Epithelial cell of esophagus (primary cell): Measurements from ENCODE around the gene TASOR2.

Experiments used
- DNase-seq: peaks from one replicate; pipeline ENCODE4 v3.0.0; 2010; ENCODE audit warnings: low read depth
- H3K4me3 ChIP-seq: 2 replicates; pipeline ENCODE4 v1.5.1; 2011; ENCODE audit warnings: mild to moderate bottlenecking, low read length, control low read depth
- CTCF ChIP-seq: IDR thresholded peaks from 2 replicates; pipeline ENCODE4 v1.5.1; 2011; ENCODE audit warnings: low read depth, mild to moderate bottlenecking, low read length, control low read depth, inconsistent platforms; ENCODE audit not compliant: insufficient read depth; ENCODE audit errors: missing control alignments

TASOR2 gene

GRCh38 chr10:5732141-5732540 lies 47.5 kb downstream of the TASOR2 start:
- TF ChIP-seq CTCF, result no peak

More at GRCh38 chr10:5732141-5732540, 47.5 kb downstream of the TASOR2 start:
- DNase-seq, result no peak
- H3K4me3 ChIP-seq, result no peak overlapping the region
